ENCODE data around the gene LRRC59. TPM values are rescaled to one million over a fixed set of nuclear protein-coding genes. Genes with fewer than 3 reads are reported as not detected.

The LRRC59 gene
- total RNA-seq, 1 experiment from 2014 or later, result 108 TPM

DNA sequence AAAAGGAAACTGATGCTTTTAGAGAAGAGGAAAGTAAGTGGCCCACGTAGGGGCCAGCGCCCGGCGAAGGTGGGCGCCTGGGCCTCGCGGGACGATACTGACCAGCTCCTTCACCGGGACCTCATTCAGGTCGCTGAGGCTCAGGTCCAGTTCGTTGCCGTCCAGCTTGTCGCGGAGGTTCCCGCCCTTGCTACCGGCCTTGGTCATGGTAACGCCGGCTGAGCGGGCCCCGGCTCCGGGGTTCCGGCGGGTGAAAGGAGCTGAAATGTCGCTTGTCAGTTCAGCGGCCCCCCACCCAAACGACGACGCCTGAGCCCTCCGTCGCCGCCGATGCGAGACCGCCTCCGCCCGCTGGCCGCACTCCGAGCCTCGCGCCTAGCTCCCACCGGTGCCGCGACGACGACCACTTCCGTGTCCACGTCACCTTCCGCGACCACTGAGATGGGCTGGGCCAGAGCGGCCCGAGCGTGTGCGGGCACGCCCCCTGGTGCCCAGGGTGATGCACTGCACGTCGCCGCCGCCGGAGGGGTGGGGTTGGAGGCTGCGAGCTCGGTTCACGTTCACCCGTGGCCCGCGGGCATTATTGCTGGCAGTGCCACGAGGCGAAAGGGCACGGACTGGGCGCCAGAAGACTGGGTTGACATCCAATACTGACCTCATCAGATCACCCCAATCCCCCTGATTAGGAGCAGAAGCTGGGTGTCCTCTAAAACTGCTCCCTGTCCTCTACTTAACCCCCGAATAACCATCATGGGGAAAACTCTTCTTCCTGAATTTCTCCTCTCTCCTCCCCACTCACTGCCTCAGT lies at the start of gene LRRC59 (continued):
- TF ChIP-seq, protein P1, sequence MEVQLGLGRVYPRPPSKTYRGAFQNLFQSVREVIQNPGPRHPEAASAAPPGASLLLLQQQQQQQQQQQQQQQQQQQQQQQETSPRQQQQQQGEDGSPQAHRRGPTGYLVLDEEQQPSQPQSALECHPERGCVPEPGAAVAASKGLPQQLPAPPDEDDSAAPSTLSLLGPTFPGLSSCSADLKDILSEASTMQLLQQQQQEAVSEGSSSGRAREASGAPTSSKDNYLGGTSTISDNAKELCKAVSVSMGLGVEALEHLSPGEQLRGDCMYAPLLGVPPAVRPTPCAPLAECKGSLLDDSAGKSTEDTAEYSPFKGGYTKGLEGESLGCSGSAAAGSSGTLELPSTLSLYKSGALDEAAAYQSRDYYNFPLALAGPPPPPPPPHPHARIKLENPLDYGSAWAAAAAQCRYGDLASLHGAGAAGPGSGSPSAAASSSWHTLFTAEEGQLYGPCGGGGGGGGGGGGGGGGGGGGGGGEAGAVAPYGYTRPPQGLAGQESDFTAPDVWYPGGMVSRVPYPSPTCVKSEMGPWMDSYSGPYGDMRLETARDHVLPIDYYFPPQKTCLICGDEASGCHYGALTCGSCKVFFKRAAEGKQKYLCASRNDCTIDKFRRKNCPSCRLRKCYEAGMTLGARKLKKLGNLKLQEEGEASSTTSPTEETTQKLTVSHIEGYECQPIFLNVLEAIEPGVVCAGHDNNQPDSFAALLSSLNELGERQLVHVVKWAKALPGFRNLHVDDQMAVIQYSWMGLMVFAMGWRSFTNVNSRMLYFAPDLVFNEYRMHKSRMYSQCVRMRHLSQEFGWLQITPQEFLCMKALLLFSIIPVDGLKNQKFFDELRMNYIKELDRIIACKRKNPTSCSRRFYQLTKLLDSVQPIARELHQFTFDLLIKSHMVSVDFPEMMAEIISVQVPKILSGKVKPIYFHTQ (CRISPR knock-in tag; IDR thresholded peaks at IDR 0.05), result no peak
- TF ChIP-seq, protein P2, sequence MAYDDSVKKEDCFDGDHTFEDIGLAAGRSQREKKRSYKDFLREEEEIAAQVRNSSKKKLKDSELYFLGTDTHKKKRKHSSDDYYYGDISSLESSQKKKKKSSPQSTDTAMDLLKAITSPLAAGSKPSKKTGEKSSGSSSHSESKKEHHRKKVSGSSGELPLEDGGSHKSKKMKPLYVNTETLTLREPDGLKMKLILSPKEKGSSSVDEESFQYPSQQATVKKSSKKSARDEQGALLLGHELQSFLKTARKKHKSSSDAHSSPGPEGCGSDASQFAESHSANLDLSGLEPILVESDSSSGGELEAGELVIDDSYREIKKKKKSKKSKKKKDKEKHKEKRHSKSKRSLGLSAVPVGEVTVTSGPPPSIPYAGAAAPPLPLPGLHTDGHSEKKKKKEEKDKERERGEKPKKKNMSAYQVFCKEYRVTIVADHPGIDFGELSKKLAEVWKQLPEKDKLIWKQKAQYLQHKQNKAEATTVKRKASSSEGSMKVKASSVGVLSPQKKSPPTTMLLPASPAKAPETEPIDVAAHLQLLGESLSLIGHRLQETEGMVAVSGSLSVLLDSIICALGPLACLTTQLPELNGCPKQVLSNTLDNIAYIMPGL (CRISPR knock-in tag; IDR thresholded peaks at IDR 0.05), result peak; percentile 99
- TF ChIP-seq TP53 (CRISPR knock-in tag; IDR thresholded peaks at IDR 0.05) (no peak), NR1H2 (CRISPR knock-in tag; IDR thresholded peaks at IDR 0.05) (no peak), ZNF263 (CRISPR knock-in tag; IDR thresholded peaks at IDR 0.05; ENCODE audit: low read depth) (no peak), STAT6 (CRISPR knock-in tag; conservative IDR thresholded peaks at IDR 0.05; ENCODE audit: low read depth) (no peak), ZBTB43 (CRISPR knock-in tag; IDR thresholded peaks at IDR 0.05) (peak; percentile 91; the same call in 1 of the 2 replicates), MLX (CRISPR knock-in tag; IDR thresholded peaks at IDR 0.05) (0 out of 2 replicates have a peak, but pooled peaks have one; percentile 88), SMAD3 (CRISPR knock-in tag; IDR thresholded peaks at IDR 0.05; ENCODE audit: borderline replicate concordance) (peak; percentile 75; the same call in 1 of the 2 replicates), RORB (CRISPR knock-in tag; IDR thresholded peaks at IDR 0.05) (no peak), ATF3 (CRISPR knock-in tag; conservative IDR thresholded peaks at IDR 0.05) (no peak), ELF4 (CRISPR knock-in tag; IDR thresholded peaks at IDR 0.05; ENCODE audit: low read depth) (peak; percentile 86; the same call in 1 of the 2 replicates), NFYB (CRISPR knock-in tag; conservative IDR thresholded peaks at IDR 0.05; ENCODE audit: low read depth) (peak; percentile 17; the same call in 1 of the 2 replicates), ZNF416 (CRISPR knock-in tag; IDR thresholded peaks at IDR 0.05) (no peak)
- TF ChIP-seq, protein P3, sequence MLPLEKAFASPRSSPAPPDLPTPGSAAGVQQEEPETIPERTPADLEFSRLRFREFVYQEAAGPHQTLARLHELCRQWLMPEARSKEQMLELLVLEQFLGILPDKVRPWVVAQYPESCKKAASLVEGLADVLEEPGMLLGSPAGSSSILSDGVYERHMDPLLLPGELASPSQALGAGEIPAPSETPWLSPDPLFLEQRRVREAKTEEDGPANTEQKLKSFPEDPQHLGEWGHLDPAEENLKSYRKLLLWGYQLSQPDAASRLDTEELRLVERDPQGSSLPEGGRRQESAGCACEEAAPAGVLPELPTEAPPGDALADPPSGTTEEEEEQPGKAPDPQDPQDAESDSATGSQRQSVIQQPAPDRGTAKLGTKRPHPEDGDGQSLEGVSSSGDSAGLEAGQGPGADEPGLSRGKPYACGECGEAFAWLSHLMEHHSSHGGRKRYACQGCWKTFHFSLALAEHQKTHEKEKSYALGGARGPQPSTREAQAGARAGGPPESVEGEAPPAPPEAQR (CRISPR knock-in tag; IDR thresholded peaks at IDR 0.05), result no peak
- TF ChIP-seq, protein P4, sequence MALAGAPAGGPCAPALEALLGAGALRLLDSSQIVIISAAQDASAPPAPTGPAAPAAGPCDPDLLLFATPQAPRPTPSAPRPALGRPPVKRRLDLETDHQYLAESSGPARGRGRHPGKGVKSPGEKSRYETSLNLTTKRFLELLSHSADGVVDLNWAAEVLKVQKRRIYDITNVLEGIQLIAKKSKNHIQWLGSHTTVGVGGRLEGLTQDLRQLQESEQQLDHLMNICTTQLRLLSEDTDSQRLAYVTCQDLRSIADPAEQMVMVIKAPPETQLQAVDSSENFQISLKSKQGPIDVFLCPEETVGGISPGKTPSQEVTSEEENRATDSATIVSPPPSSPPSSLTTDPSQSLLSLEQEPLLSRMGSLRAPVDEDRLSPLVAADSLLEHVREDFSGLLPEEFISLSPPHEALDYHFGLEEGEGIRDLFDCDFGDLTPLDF (CRISPR knock-in tag; IDR thresholded peaks at IDR 0.05), result no peak
- TF ChIP-seq, protein P5, sequence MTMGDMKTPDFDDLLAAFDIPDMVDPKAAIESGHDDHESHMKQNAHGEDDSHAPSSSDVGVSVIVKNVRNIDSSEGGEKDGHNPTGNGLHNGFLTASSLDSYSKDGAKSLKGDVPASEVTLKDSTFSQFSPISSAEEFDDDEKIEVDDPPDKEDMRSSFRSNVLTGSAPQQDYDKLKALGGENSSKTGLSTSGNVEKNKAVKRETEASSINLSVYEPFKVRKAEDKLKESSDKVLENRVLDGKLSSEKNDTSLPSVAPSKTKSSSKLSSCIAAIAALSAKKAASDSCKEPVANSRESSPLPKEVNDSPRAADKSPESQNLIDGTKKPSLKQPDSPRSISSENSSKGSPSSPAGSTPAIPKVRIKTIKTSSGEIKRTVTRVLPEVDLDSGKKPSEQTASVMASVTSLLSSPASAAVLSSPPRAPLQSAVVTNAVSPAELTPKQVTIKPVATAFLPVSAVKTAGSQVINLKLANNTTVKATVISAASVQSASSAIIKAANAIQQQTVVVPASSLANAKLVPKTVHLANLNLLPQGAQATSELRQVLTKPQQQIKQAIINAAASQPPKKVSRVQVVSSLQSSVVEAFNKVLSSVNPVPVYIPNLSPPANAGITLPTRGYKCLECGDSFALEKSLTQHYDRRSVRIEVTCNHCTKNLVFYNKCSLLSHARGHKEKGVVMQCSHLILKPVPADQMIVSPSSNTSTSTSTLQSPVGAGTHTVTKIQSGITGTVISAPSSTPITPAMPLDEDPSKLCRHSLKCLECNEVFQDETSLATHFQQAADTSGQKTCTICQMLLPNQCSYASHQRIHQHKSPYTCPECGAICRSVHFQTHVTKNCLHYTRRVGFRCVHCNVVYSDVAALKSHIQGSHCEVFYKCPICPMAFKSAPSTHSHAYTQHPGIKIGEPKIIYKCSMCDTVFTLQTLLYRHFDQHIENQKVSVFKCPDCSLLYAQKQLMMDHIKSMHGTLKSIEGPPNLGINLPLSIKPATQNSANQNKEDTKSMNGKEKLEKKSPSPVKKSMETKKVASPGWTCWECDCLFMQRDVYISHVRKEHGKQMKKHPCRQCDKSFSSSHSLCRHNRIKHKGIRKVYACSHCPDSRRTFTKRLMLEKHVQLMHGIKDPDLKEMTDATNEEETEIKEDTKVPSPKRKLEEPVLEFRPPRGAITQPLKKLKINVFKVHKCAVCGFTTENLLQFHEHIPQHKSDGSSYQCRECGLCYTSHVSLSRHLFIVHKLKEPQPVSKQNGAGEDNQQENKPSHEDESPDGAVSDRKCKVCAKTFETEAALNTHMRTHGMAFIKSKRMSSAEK (CRISPR knock-in tag; IDR thresholded peaks at IDR 0.05; ENCODE audit: borderline replicate concordance), result no peak
- TF ChIP-seq, protein P6, sequence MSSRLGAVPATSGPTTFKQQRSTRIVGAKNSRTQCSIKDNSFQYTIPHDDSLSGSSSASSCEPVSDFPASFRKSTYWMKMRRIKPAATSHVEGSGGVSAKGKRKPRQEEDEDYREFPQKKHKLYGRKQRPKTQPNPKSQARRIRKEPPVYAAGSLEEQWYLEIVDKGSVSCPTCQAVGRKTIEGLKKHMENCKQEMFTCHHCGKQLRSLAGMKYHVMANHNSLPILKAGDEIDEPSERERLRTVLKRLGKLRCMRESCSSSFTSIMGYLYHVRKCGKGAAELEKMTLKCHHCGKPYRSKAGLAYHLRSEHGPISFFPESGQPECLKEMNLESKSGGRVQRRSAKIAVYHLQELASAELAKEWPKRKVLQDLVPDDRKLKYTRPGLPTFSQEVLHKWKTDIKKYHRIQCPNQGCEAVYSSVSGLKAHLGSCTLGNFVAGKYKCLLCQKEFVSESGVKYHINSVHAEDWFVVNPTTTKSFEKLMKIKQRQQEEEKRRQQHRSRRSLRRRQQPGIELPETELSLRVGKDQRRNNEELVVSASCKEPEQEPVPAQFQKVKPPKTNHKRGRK (CRISPR knock-in tag; IDR thresholded peaks at IDR 0.05; ENCODE audit: borderline replicate concordance), result no peak
